ENCODE measurements around the gene TBC1D2. TPM values are rescaled to one million over a fixed set of nuclear protein-coding genes. Genes with fewer than 3 reads are reported as not detected.

TBC1D2 gene
- total and polyA plus RNA-seq, 2 experiments from 2014 or later: 3.7 to 6.8 TPM

- no peak for TF ChIP-seq ZNF462 (CRISPR knock-in tag; IDR thresholded peaks at IDR 0.05)
- no peak for TF ChIP-seq ZNF331 (CRISPR knock-in tag; IDR thresholded peaks at IDR 0.05; ENCODE audit: low read depth)
Measured at GRCh38 chr9:98201102-98201501, 54.3 kb downstream of the TBC1D2 start (continued).

- no peaks in the 10 kb centered on the region for H4K20me1 ChIP-seq (replicated peaks; ENCODE audit: insufficient read depth)
- 0 out of 2 replicates have a peak overlapping the region, but pooled peaks have one; percentile 12 for H3K4me2 ChIP-seq
- H2AFZ ChIP-seq: no peak overlapping the region
- DNase-seq (ENCODE audit: low spot score) (peak; percentile 52), ATAC-seq (peak; percentile 61)
- peaks cover 24% of the 10 kb centered on the region for H3K4me1 Mint-ChIP-seq
- no peak overlapping the region for H3K4me3 Mint-ChIP-seq
- H3K36me3 Mint-ChIP-seq (ENCODE audit: low read depth): no peaks in the 10 kb centered on the region; the same call in 2 of the 3 replicates
- H3K79me2 ChIP-seq (replicated peaks; ENCODE audit: insufficient read depth): no peaks in the 10 kb centered on the region
- no peaks in the 10 kb centered on the region for H3K9me3 Mint-ChIP-seq
- H3K27ac ChIP-seq (ENCODE audit: low read depth): peak overlapping the region; percentile 55; the same call in 1 of the 2 replicates
- H3K9me2 ChIP-seq (ENCODE audit: insufficient read depth): no peaks in the 10 kb centered on the region
- no peak overlapping the region for H3K27ac Mint-ChIP-seq
- H3F3A ChIP-seq (replicated peaks; ENCODE audit: low read depth): no peaks in the 10 kb centered on the region
- no peaks in the 10 kb centered on the region for H3K27me3 ChIP-seq (ENCODE audit: insufficient read depth)
- no peak overlapping the region for H3K4me3 ChIP-seq
- no peaks in the 10 kb centered on the region for H3K36me3 ChIP-seq (ENCODE audit: insufficient read depth)
- H3K4me1 ChIP-seq (ENCODE audit: insufficient read depth): peaks cover 14% of the 10 kb centered on the region
- peaks cover 15% of the 10 kb centered on the region for H3K27me3 Mint-ChIP-seq (ENCODE audit: insufficient read depth, low read depth, poor library complexity)
- no peak for TF ChIP-seq ZNF462 (CRISPR knock-in tag; IDR thresholded peaks at IDR 0.05)
- TF ChIP-seq NANOG (IDR thresholded peaks at IDR 0.05; ENCODE audit: borderline replicate concordance): no peak
- no peak for TF ChIP-seq EZH2 (IDR thresholded peaks at IDR 0.05; ENCODE audit: low read depth, unreplicated experiment)
- TF ChIP-seq EZH2phosphoT487 (IDR thresholded peaks at IDR 0.05; ENCODE audit: unreplicated experiment): no peak
- TF ChIP-seq ZNF114 (CRISPR knock-in tag; IDR thresholded peaks at IDR 0.05): no peak
- no peak for TF ChIP-seq POLR2AphosphoS5 (IDR thresholded peaks at IDR 0.05; ENCODE audit: low read depth)
- TF ChIP-seq, protein P1, sequence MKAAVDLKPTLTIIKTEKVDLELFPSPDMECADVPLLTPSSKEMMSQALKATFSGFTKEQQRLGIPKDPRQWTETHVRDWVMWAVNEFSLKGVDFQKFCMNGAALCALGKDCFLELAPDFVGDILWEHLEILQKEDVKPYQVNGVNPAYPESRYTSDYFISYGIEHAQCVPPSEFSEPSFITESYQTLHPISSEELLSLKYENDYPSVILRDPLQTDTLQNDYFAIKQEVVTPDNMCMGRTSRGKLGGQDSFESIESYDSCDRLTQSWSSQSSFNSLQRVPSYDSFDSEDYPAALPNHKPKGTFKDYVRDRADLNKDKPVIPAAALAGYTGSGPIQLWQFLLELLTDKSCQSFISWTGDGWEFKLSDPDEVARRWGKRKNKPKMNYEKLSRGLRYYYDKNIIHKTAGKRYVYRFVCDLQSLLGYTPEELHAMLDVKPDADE (IDR thresholded peaks at IDR 0.05): no peak
Measured at GRCh38 chr9:98199388-98200033, 55.9 kb downstream of the TBC1D2 start.
